Measurements from ENCODE around the gene STK25. TPM values are rescaled to one million over a fixed set of nuclear protein-coding genes. Genes with fewer than 3 reads are reported as not detected.

Gene STK25
- total and polyA plus RNA-seq, 2 experiments from 2014 or later: 125 to 304 TPM

DNA sequence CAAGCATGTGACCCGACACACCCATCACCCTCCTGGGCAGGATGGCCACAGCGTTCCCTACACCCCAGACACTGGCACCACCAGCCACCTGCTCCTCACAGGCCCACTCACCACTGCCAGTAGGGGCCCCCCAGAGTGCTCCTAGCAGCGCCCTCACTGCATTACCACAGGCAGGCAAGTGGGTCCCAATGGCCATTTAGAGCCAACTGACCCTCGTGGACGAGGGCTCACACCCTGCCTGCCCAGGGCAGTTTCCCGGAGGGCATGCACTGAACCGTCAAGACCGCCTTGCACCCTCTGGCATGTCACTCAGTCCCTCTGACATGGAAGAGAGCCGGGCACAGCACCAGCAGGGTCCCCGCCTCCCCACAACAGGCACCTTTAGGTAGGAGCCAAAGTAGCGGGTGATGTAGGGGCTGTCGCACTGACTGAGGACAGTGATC, 7.3 kb downstream of the STK25 start (continued):
- no peak for TF ChIP-seq NANOG (IDR thresholded peaks at IDR 0.05; ENCODE audit: borderline replicate concordance)
- TF ChIP-seq, protein P1, sequence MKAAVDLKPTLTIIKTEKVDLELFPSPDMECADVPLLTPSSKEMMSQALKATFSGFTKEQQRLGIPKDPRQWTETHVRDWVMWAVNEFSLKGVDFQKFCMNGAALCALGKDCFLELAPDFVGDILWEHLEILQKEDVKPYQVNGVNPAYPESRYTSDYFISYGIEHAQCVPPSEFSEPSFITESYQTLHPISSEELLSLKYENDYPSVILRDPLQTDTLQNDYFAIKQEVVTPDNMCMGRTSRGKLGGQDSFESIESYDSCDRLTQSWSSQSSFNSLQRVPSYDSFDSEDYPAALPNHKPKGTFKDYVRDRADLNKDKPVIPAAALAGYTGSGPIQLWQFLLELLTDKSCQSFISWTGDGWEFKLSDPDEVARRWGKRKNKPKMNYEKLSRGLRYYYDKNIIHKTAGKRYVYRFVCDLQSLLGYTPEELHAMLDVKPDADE (IDR thresholded peaks at IDR 0.05): no peak
- no peak for TF ChIP-seq CREB1 (CRISPR knock-in tag; IDR thresholded peaks at IDR 0.05; ENCODE audit: low read depth)

DNA sequence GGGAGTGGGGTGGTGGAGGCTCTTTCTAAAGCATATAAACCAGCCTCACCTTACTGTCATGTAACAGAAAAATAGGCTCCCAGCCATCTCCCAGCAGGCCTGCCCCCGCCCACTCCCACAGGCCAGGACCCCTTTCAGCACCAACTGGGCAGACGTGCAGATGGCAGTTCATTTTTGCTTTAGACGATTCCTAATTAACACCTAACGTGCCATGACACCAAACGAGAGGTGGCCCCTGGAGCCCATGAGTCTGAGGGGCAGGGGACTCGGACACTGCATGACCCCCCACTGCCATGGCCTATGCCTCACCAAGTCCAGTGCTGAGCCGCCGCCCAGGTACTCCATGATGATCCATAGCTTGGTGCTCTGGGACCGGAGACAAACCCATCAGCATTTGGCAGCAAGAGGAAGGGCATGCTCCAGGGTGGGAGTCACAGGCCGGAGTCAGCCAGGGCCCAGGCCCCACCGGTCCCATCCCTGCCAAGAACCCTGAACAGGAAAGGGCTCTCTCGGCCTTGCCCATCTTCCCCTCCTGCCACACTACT, 7.9 kb downstream of the STK25 start:
- Histone ChIP-seq H3K27ac (ENCODE audit: low read depth) (no peak overlapping the region), H3K4me2 (no peak overlapping the region), H3K79me2 (replicated peaks; ENCODE audit: insufficient read depth) (peaks cover 49% of the 10 kb centered on the region), H3K36me3 (ENCODE audit: insufficient read depth) (no peaks in the 10 kb centered on the region), H3K4me3 (no peak overlapping the region), H2AFZ (no peak overlapping the region), H3K9me2 (ENCODE audit: insufficient read depth) (no peaks in the 10 kb centered on the region), H3K27me3 (ENCODE audit: insufficient read depth) (no peaks in the 10 kb centered on the region), H3F3A (replicated peaks; ENCODE audit: low read depth) (no peaks in the 10 kb centered on the region), H3K4me1 (ENCODE audit: insufficient read depth) (no peaks in the 10 kb centered on the region), H4K20me1 (replicated peaks; ENCODE audit: insufficient read depth) (peaks cover 27% of the 10 kb centered on the region)
- DNase-seq (ENCODE audit: low spot score) (no peak), ATAC-seq (no peak)
- no peaks in the 10 kb centered on the region for H3K27me3 Mint-ChIP-seq (ENCODE audit: insufficient read depth, low read depth, poor library complexity)
- peaks cover 3% of the 10 kb centered on the region; the same call in 1 of the 3 replicates for H3K4me1 Mint-ChIP-seq
- H3K36me3 Mint-ChIP-seq (ENCODE audit: low read depth): peaks cover 43% of the 10 kb centered on the region
- TF ChIP-seq, protein P2, sequence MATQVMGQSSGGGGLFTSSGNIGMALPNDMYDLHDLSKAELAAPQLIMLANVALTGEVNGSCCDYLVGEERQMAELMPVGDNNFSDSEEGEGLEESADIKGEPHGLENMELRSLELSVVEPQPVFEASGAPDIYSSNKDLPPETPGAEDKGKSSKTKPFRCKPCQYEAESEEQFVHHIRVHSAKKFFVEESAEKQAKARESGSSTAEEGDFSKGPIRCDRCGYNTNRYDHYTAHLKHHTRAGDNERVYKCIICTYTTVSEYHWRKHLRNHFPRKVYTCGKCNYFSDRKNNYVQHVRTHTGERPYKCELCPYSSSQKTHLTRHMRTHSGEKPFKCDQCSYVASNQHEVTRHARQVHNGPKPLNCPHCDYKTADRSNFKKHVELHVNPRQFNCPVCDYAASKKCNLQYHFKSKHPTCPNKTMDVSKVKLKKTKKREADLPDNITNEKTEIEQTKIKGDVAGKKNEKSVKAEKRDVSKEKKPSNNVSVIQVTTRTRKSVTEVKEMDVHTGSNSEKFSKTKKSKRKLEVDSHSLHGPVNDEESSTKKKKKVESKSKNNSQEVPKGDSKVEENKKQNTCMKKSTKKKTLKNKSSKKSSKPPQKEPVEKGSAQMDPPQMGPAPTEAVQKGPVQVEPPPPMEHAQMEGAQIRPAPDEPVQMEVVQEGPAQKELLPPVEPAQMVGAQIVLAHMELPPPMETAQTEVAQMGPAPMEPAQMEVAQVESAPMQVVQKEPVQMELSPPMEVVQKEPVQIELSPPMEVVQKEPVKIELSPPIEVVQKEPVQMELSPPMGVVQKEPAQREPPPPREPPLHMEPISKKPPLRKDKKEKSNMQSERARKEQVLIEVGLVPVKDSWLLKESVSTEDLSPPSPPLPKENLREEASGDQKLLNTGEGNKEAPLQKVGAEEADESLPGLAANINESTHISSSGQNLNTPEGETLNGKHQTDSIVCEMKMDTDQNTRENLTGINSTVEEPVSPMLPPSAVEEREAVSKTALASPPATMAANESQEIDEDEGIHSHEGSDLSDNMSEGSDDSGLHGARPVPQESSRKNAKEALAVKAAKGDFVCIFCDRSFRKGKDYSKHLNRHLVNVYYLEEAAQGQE (IDR thresholded peaks at IDR 0.05; ENCODE audit: unreplicated experiment): no peak
- TF ChIP-seq POLR2AphosphoS5 (IDR thresholded peaks at IDR 0.05; ENCODE audit: low read depth) (no peak), CREB1 (CRISPR knock-in tag; IDR thresholded peaks at IDR 0.05; ENCODE audit: low read depth) (no peak)
- no peak overlapping the region for H3K4me3 Mint-ChIP-seq
- no peak overlapping the region for H3K27ac Mint-ChIP-seq
- no peaks in the 10 kb centered on the region for H3K9me3 Mint-ChIP-seq

DNA sequence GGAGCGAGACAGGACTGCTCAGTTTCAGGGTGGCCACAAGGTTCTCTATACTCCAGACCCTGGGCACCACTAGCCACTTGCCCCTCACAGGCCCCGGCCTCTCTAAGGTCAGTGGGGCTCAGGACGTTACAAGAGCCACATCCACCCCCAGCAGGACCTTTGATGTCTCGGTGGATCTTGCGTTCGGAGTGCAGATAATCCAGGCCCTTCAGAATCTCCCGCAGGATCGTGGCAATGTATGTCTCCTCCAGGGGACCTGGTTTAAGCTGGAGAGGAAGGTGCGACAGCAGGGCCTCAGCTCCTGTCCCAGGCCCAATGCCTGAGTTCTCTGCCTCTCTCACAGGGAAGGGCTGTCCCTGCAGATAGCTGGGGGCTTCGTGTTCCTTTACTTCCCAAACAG, 8.4 kb downstream of the STK25 start:
- Histone ChIP-seq H3K9me2 (ENCODE audit: insufficient read depth) (no peaks in the 10 kb centered on the region), H3F3A (replicated peaks; ENCODE audit: low read depth) (no peaks in the 10 kb centered on the region), H3K4me3 (no peak overlapping the region), H3K27ac (ENCODE audit: low read depth) (no peak overlapping the region), H3K4me1 (ENCODE audit: insufficient read depth) (no peaks in the 10 kb centered on the region), H3K36me3 (ENCODE audit: insufficient read depth) (no peaks in the 10 kb centered on the region), H3K4me2 (no peak overlapping the region), H2AFZ (no peak overlapping the region), H3K27me3 (ENCODE audit: insufficient read depth) (no peaks in the 10 kb centered on the region), H3K79me2 (replicated peaks; ENCODE audit: insufficient read depth) (peaks cover 44% of the 10 kb centered on the region), H4K20me1 (replicated peaks; ENCODE audit: insufficient read depth) (peaks cover 22% of the 10 kb centered on the region)
- H3K27ac Mint-ChIP-seq: peak overlapping the region; percentile 31; the same call in 1 of the 2 replicates
- H3K27me3 Mint-ChIP-seq (ENCODE audit: insufficient read depth, low read depth, poor library complexity): no peaks in the 10 kb centered on the region
- ATAC-seq: no peak
- H3K36me3 Mint-ChIP-seq (ENCODE audit: low read depth): peaks cover 43% of the 10 kb centered on the region
- no peaks in the 10 kb centered on the region; the same call in 2 of the 3 replicates for H3K9me3 Mint-ChIP-seq
- H3K4me1 Mint-ChIP-seq: no peaks in the 10 kb centered on the region
- DNase-seq (ENCODE audit: low spot score): no peak
- no peak overlapping the region for H3K4me3 Mint-ChIP-seq
- TF ChIP-seq, protein P2 (IDR thresholded peaks at IDR 0.05; ENCODE audit: unreplicated experiment): no peak
- TF ChIP-seq, protein P1 (IDR thresholded peaks at IDR 0.05): no peak
- no peak for TF ChIP-seq STAT1 (IDR thresholded peaks at IDR 0.05; ENCODE audit: unreplicated experiment)
